Cardiac atrium fibroblast (primary cell): ENCODE data around the gene MTA2. TPM values are rescaled to one million over a fixed set of nuclear protein-coding genes. Genes with fewer than 3 reads are reported as not detected.

Experiments
- total RNA-seq: library from RNA; depleted of rRNA; stranded (reverse); fragments of >200 nt; gene quantifications from 2 replicates; pipeline ENCODE4 v1.2.3, GENCODE V29; 2015

Gene MTA2
- total RNA-seq, result 72.6 and 86.1 TPM in 2 replicates

DNA sequence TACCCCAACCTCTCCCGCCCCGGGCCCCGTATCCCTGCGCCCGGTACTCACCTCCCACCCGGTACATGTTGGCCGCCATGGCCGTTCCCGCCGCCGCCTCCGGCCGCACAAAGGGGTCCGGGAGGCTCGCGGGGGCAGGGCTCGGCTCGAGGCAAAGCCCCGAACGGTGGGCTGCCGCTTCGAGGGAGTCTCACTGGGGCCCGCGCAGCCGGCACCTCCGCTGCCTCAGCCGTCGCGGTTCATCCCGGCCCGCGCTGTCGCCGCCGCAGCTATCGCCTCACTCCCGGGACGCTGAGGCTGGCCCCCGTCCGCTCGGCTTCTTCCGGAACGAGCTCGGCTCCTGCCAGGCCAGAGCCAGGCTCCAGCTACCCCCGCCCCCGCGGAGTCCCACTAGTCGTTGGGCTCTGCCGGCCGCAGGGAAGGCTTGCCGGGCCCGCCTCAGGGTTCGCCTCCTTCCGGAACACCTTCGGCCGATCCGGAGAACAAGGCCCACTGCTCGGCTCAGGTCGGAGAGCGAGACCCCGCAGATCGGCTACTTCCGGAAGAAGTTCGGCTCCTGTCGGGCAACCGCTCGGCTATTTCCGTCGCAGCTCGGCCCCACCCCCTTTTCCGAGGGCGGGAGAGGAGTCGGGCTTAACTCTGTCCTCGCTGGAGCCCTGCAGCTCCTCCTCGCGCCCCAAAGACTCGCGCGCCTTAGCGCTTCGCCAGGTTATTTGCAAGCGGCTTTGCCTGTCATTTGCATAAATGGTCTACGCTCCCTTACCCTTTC, at the start of gene MTA2:
MTA2 (minus strand) TSS at position 494 of the 769 bp plus-strand sequence; CDS start at position 79, 415 bp downstream.

DNA sequence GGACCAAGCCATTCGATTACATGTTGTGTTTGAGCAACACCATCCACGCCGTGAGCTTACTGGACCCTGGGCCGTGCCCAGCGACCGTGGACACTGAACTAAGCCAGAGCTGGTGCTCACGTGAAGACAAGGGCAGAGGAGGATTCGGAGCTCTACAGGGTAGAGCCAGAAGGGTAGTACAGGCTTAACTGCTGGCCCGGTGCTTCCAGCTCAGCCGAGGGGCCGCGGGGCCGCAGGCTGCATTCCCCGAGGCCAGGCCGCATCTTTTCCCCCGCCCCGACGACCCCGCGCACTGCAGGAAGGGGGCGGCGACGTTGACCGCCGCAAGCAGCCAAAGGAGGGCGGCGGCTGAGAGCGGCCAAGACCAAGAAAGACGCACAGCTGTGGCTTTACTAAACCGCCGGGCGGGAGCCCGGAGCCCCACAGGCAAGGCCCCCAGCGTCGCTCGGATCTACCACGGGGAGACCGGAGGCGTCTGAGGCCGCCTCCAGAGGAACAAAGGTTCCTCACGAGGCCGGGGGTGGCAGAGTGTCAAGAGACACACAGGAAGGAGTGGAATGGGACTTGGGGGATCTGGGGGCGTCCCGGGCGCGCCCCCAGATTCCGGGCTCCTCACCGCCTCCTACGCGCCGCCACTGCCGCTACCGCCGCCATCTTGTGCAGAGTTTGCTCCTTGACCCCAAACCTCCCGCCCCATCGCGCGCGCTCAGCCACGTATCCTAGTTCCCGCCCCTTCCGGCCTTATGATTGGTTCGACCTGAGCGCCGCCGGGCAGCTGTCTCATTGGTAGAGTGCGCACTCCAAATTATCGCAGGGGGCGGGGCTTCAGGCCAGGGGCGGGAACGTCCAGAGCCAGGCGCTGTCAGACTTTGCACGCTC, 44.5 kb upstream of the MTA2 start, which contains the start of gene GANAB:
GANAB (minus strand) TSS at position 668 of the 879 bp plus-strand sequence; CDS start at position 654, 14 bp downstream.

DNA sequence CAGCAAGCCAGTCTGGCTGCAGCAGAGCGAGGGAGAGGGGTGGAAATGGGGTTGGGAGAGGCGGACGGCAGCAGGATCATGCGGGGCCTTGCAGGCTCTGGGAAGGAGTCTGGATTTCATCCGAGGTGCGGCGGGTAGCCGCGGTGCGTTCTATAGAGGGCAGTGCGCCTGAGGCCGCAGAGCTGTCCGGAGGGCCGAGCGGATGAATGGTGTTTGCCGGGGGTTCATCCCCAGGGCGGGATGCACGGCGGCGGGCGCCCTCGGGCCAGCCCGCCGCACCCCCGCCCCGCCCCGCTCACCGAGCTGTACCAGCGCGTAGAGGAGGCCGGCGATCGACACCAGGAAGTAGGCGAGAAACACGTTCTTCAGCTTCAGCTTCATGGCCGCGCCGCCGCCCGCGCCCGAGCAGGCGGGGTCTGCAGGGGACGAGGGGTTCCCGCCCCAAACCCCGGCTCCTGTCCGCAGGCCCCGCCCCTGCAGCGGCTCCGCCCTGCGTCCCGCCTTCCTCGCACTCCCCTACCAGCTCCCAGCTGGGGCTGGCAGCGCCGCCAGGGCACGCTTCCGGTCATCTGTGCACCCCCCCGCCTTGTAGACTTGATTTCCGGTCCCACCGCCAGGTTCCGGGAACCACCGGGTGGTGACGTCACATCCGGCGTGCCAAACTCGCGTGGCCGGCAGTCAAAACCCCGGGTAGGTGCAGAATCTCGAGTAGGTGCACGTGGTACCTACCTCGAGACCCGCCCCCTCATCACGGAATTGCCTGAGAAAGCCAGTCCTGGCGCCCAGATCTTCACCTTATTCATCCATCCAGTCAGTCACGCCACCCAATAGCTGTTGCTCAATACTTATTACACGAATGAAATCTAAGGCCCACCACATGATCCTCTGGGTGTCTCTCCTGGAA, 20.2 kb upstream of the MTA2 start, which contains the start of gene B3GAT3:
B3GAT3 (minus strand) TSS at position 420 of the 904 bp plus-strand sequence; CDS start at position 381, 39 bp downstream.

DNA sequence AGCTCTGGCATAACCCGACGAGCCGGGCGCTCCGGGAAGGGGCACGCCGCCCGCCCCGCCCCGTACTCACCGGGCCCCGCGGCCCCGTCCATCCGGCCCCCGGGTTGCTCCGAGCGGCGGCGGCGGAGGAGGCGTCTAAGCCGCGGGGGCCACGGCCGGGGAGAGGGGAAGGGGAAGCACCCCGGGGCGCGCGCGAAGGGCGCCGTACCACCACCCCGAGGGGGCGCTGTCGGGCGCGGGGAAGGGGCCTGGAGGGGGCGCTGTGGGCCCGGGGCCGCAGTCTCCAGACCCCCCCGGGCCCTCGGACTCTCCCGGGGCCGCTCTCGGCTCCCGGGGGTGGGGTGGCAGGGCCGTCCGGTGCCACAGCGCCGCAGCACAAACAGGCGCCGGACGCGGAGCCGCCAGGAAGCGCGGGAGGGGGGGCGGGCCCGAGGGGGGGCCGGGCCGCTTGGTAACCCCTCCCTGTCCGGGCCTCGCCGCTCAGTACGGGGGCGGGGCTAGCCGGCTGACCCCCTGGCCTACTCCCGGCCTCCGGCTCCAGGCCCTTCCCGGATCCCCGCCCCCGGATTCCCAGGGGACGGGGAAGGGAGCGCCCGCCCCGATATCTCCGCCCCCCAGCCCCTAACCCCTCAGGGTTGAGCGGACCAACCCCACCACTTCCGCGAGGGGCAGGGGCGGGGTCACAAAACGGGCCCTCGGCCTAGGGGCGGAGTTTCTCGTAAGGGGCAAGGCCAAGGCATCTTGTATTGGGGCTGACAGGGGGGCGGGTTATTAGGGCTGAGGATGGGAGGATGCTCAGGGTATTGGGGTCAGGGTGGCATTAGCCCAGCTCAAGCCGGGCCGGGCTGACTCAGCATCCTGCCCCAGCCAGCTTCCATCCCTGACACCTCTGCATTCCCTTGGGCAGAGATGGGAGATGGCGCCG, 11.0 kb upstream of the MTA2 start, which contains the start of the genes EML3 and ROM1:
EML3 (minus strand) TSS at position 410 of the 925 bp plus-strand sequence; CDS start at position 92, 318 bp downstream.
ROM1 (plus strand) TSS at position 892 of the 925 bp plus-strand sequence; CDS start at position 917, 25 bp downstream.

DNA sequence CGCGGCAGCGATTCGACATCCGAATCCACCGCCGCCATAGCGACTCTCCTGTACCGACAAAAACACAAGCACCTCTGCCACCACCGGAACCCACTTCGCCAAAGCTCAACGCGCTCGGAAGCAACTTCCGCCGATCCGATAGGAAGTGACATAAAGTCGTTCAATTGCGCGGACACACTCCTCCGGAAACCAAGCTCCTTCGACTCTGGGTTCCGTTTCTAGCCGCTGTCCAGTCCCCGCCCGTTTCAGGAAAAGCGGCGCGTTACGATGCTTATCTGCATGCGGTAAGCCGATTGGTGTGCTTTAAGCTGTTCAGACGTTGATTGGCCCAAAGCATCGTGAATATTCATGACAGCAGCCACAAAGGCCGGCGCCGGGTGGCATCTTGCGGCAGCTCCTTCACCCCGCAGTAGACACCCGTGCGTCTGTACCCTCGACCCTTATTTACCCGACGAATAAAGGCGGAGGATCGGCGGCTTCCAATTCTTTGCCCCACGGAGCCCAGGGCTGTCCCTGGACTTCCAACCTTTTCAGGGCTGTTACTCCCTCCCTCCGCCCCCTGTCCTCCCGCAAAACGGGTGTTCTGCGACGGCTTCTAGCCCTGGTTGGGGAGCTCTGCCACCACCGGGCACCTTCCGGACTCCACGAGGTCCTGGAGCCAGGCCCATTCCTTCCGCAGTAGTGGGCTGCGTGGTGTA, 10.1 kb downstream of the MTA2 start, which contains the start of gene TUT1:
TUT1 (minus strand) TSS at position 76 of the 698 bp plus-strand sequence; CDS start at position 38, 38 bp downstream.

DNA sequence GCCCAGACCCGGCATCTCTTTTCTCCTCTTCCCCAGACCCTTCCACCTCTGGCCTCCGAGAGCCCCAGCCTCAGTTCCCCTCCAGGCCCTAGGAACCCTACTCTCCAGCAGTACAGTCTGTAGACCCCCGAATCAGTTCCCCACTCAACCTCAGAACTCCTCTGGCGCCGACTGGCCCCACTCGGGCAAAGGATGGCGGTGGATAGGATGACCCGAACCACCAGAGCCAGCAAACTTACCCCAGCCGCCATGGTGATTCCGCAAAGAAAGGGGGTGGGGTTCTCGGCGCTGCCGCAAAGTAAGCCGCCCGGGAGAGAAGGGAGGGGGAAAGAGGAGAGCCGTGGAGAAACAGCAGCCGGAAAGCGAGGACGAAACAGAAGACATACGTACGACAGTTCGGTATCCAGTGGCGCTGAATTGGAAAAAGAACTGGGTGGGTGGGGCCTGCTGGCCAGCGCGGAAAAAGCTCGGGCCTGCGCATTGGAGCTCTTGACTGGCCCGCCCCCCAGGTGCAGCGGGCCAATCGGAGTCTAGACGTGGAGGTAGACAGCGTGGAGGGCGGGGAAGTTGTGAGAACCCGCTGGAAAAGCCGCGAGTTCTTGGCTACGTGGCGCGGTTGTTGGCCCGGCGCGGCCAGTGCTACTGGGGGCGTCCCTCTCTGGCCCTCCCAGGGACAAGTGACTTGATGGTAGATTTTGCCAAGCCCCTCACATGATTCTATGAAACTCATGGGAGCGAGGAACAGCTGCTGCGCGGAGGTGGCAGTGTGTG, 27.9 kb downstream of the MTA2 start, which contains the start of gene EEF1G:
EEF1G (minus strand) TSS at position 300 of the 771 bp plus-strand sequence; CDS start at position 251, 49 bp downstream.

DNA sequence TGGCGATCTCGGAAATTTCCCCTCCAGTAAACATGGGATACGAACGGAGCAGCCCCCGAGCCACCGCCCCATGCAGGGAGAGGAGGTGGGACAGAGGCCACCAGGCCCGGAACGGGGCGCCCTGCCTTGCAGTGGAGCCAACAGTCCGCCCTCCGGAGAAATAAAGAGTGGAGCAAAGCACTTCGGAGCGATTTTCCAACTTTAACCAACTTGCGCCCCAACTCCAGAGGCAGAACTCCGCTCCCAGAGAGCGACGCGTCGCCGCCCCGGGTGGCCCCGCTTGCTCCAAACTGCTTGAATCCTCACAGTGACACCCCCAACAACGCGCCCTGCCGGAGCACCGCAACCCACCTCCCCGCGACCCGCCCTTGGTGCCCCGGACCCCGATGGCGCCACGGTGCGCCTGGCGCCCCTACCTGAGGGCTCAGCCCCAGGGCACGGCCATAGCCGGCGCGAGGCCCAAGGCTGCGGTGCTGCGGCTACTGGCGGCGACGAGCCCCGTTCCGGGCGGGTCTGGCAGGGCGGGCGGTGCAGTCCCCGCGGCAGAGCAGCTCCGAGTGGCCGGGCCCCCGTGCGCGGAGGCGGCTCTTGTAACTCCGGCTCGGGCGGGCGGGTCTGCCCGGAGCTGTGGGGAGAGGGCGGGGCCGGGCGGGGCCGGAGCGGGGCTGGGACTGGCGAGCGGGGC, 55.3 kb downstream of the MTA2 start, which contains the start of gene AHNAK:
AHNAK (minus strand) TSS at position 563 of the 685 bp plus-strand sequence. CDS start 10,708 bp downstream, outside the sequence.

Other genes with a start within 250 kb of the MTA2 start
- not detected in 2 replicates for gene SCGB1A1, start 182.8 kb downstream of the MTA2 start, total RNA-seq
- gene AHNAK, start 55.1 kb downstream of the MTA2 start, total RNA-seq, result 394 and 434 TPM in 2 replicates
- 2,078 and 2,099 TPM in 2 replicates for gene EEF1G, start 28.0 kb downstream of the MTA2 start, total RNA-seq
- 6.9 and 12.0 TPM in 2 replicates for gene TUT1, start 10.3 kb downstream of the MTA2 start, total RNA-seq
- 25.8 and 43.1 TPM in 2 replicates for gene EML3, start 10.9 kb upstream of the MTA2 start, total RNA-seq
- 9.2 and 24.7 TPM in 2 replicates for gene ROM1, start 11.4 kb upstream of the MTA2 start, total RNA-seq
- gene B3GAT3, start 20.1 kb upstream of the MTA2 start, total RNA-seq, result 24.9 and 44.4 TPM in 2 replicates
- gene GANAB, start 44.7 kb upstream of the MTA2 start, total RNA-seq, result 314 and 339 TPM in 2 replicates
- 27.1 and 27.7 TPM in 2 replicates for gene INTS5, start 51.4 kb upstream of the MTA2 start, total RNA-seq
- gene C11orf98, start 63.3 kb upstream of the MTA2 start, total RNA-seq, result 57.8 and 68.1 TPM in 2 replicates
- gene CSKMT, start 63.4 kb upstream of the MTA2 start, total RNA-seq, result 1.4 and 7.5 TPM in 2 replicates
- gene UQCC3, start 69.8 kb upstream of the MTA2 start, total RNA-seq, result 6.0 and 8.3 TPM in 2 replicates
- gene LBHD1, start 70.4 kb upstream of the MTA2 start, total RNA-seq, result 1.1 and 5.2 TPM in 2 replicates
- gene UBXN1, start 77.2 kb upstream of the MTA2 start, total RNA-seq, result 71.9 and 88.5 TPM in 2 replicates
- 0.72 and 1.5 TPM in 2 replicates for gene LRRN4CL, start 87.7 kb upstream of the MTA2 start, total RNA-seq
- 29.8 and 44.4 TPM in 2 replicates for gene BSCL2, start 105.6 kb upstream of the MTA2 start, total RNA-seq
- not detected in 2 replicates for gene GNG3, start 105.8 kb upstream of the MTA2 start, total RNA-seq
- gene HNRNPUL2, start 125.6 kb upstream of the MTA2 start, total RNA-seq, result 4.9 and 20.2 TPM in 2 replicates
- gene TTC9C, start 126.6 kb upstream of the MTA2 start, total RNA-seq, result 15.7 and 16.1 TPM in 2 replicates
- 6.5 and 7.6 TPM in 2 replicates for gene ZBTB3, start 152.3 kb upstream of the MTA2 start, total RNA-seq
- gene POLR2G, start 159.7 kb upstream of the MTA2 start, total RNA-seq, result 61.4 and 68.5 TPM in 2 replicates
- gene TAF6L, start 169.5 kb upstream of the MTA2 start, total RNA-seq, result 10.7 and 11.7 TPM in 2 replicates
- 77.8 and 83.1 TPM in 2 replicates for gene TMEM179B, start 185.5 kb upstream of the MTA2 start, total RNA-seq
- 18.6 and 31.2 TPM in 2 replicates for gene TMEM223, start 190.1 kb upstream of the MTA2 start, total RNA-seq
- gene NXF1, start 203.6 kb upstream of the MTA2 start, total RNA-seq, result 19.3 and 20.2 TPM in 2 replicates
- 57.0 and 62.5 TPM in 2 replicates for gene STX5, start 230.2 kb upstream of the MTA2 start, total RNA-seq
- not detected in 2 replicates for gene TEX54, start 231.0 kb upstream of the MTA2 start, total RNA-seq
- 20.4 and 50.1 TPM in 2 replicates for gene WDR74, start 237.7 kb upstream of the MTA2 start, total RNA-seq